Omental fat pad (tissue), 4 donors: Measurements from ENCODE around the gene ZNF613. TPM values are rescaled to one million over a fixed set of nuclear protein-coding genes. Genes with fewer than 3 reads are reported as not detected.
"Not testable (repeated sequence)": the region's sequence is repeated elsewhere in the genome, so short reads cannot be mapped to it uniquely, and the experiment has no call there.

Experiments used
- ATAC-seq: fragments of 150-250 bp; one replicate; pipeline ENCODE4 v1.9.1; 2016; ENCODE audit warnings: mild to moderate bottlenecking, moderate library complexity; ENCODE audit not compliant: low FRiP score
- DNase-seq: peaks from one replicate; pipeline ENCODE4 v3.0.0-alpha.2; 2019; ENCODE audit warnings: low spot score
- total RNA-seq, 4 donors: library from RNA; depleted of rRNA; stranded (reverse); fragments of >200 nt; gene quantifications; one replicate each; pipeline ENCODE4 v1.1.0, GENCODE V29; 2016
- TF ChIP-seq, protein P1 (sequence below), 3 donors: fragments of 450-650 bp; IDR thresholded peaks; one replicate each; pipeline ENCODE4 v1.5.1; 2016 to 2017; ENCODE audit warnings: antibody characterized with exemption in 3 of 3, mild to moderate bottlenecking in 3 of 3, moderate library complexity in 2 of 3

Gene ZNF613
- total RNA-seq, 4 donors from 2014 or later: 2.7 to 9.0 (median 6.1) TPM

- DNase-seq (no peak), ATAC-seq (no peak)
- TF ChIP-seq, protein P1, sequence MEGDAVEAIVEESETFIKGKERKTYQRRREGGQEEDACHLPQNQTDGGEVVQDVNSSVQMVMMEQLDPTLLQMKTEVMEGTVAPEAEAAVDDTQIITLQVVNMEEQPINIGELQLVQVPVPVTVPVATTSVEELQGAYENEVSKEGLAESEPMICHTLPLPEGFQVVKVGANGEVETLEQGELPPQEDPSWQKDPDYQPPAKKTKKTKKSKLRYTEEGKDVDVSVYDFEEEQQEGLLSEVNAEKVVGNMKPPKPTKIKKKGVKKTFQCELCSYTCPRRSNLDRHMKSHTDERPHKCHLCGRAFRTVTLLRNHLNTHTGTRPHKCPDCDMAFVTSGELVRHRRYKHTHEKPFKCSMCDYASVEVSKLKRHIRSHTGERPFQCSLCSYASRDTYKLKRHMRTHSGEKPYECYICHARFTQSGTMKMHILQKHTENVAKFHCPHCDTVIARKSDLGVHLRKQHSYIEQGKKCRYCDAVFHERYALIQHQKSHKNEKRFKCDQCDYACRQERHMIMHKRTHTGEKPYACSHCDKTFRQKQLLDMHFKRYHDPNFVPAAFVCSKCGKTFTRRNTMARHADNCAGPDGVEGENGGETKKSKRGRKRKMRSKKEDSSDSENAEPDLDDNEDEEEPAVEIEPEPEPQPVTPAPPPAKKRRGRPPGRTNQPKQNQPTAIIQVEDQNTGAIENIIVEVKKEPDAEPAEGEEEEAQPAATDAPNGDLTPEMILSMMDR (IDR thresholded peaks at IDR 0.05): no peak
These were observed 43.4 kb downstream of the ZNF613 start for GRCh38 chr19:51970718-51971117.

GRCh38 chr19:51971624-51972023 is 44.4 kb downstream of the ZNF613 start:
- DNase-seq (no peak), ATAC-seq (no peak)
- TF ChIP-seq, protein P1 (IDR thresholded peaks at IDR 0.05): no peak

- not testable (repeated sequence) for ATAC-seq, DNase-seq
These were observed 48.5 kb downstream of the ZNF613 start for GRCh38 chr19:51975787-51976186.

DNA sequence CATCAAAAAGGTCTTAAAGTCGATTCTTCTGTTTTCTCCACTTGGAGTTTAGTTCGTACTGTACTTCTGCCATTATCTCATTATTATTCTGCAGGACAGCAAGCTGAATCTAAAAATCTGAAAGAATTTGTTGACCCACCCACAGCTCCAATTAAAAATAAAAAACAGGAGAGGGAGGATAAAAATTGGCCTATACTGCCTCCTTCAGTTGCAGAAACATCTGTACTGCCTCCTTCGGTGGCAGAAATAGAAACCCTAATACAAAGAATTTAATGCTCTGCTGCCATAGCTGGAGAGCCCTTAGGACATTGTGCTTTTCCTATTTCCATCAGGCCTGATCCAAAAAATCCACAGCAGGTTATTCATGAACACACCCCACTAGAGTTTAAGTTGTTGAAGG is 49.6 kb downstream of the ZNF613 start:
- no peak for DNase-seq
- TF ChIP-seq, protein P1 (IDR thresholded peaks at IDR 0.05): no peak
- ATAC-seq: no peak

DNA sequence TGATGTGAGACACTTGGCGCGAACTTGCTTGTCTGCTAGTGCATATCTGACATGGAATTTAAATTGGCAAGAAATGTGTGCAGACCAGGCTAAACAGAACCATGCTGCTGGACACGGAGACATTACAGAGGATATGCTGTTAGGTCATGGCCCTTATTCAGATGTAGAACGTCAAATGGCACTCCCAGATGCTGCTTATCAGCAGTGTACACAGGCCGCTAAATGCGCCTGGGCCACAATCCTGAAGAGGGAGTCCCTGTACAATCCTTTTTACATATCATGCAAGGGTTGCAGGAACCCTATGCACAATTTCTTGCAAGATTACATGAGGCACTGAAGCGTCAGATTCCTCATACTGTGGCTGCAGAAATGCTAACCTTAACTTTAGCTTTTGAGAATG is 50.1 kb downstream of the ZNF613 start:
- TF ChIP-seq, protein P1 (IDR thresholded peaks at IDR 0.05): no peak
- no peak for DNase-seq
- no peak for ATAC-seq

GRCh38 chr19:51978882-51979281 is 51.6 kb downstream of the ZNF613 start:
- DNase-seq: no peak
- TF ChIP-seq, protein P1 (IDR thresholded peaks at IDR 0.05): no peak
- no peak for ATAC-seq

DNA sequence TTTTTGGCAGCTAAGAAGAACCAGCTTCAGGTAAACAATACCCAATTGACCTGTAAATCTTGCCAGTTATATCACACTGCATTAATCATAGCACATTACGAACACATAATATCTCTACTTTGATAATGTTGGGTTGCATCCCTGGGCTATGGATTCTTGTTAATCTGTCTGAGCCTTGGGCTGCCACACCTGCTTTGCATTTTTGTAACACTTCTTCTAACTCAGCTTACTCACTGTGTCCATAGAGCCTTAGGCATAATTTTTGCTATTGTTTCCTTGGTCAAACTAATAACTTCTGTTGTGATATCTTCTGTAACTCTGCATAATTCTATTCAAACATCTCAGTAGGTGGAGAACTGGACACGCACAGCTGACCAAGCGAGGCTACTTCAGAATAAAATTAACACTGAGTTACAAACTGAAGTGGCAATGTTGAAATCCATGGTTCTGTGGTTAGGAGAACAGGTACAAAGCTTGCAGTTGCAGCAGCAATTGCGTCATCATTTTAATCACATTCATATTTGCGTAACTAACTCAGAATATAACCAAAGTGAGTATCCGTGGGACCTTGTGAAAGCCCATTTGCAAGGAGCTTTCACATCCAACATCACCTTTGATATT is 53.0 kb downstream of the ZNF613 start:
- TF ChIP-seq, protein P1 (IDR thresholded peaks at IDR 0.05): no peak
- DNase-seq: no peak
- no peak for ATAC-seq

- not testable (repeated sequence) for ATAC-seq
These were observed 53.7 kb downstream of the ZNF613 start for GRCh38 chr19:51980926-51981325.

More at GRCh38 chr19:51980926-51981325, 53.7 kb downstream of the ZNF613 start:
- not testable (repeated sequence) for DNase-seq
